Muscle layer of duodenum (tissue), 2 donors: Measurements from ENCODE around the gene PRRT1.
A peak's percentile ranks its signal among the peaks of the same experiment; 100 is the strongest.
"Not testable (repeated sequence)": the region's sequence is repeated elsewhere in the genome, so short reads cannot be mapped to it uniquely, and the experiment has no call there.

Experiments
- H3K27ac ChIP-seq: one replicate; pipeline ENCODE4 v1.7.0; 2013; ENCODE audit warnings: mild to moderate bottlenecking, low read length
- H3K27me3 ChIP-seq: one replicate; pipeline ENCODE4 v1.7.0; 2013; ENCODE audit warnings: low read depth, mild to moderate bottlenecking, control low read depth, low read length
- H3K36me3 ChIP-seq, 2 donors: one replicate each; pipeline ENCODE4 v1.7.0; 2013; ENCODE audit warnings: low read length in 2 of 2, control low read depth in 1 of 2, mild to moderate bottlenecking in 1 of 2; ENCODE audit not compliant: insufficient read depth in 2 of 2, control insufficient read depth in 1 of 2
- H3K4me1 ChIP-seq, 2 donors: one replicate each; pipeline ENCODE4 v1.7.0; 2013; ENCODE audit warnings: low read length in 2 of 2, mild to moderate bottlenecking in 2 of 2, control low read depth in 1 of 2, moderate library complexity in 1 of 2; ENCODE audit not compliant: insufficient read depth in 2 of 2, control insufficient read depth in 1 of 2
- H3K4me3 ChIP-seq, 2 donors: one replicate each; pipeline ENCODE4 v1.7.0; 2013; ENCODE audit warnings: low read length in 2 of 2, low read depth in 1 of 2, mild to moderate bottlenecking in 1 of 2
- H3K9me3 ChIP-seq, 2 donors: one replicate each; pipeline ENCODE4 v1.7.0; 2013; ENCODE audit warnings: low read length in 2 of 2, control low read depth in 1 of 2, mild to moderate bottlenecking in 1 of 2; ENCODE audit not compliant: control insufficient read depth in 1 of 2
- donor health status: healthy.

The PRRT1 gene

DNA sequence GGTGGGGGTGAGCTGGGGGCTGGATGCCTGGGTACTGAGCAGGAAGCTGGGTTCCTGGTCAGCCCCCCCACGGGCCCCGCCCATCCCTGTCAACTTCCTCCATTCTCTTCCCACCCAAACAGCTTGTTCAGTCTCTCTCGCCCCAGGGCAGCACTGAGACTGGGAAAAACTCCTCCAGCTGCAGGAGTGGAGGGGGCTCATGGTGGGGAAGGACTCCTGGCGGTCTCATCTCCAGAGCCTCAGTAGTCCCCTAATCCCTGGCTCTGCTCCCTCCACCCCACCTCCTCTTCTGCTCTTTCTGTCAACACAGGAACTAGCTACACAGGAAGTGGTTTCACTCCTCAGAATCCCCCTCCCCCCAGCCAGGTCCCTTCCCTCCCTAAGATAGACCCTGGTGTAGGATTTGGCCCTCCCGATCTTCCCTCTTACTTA lies 40.9 kb upstream of the PRRT1 start, which contains the start of gene GPSM3:
Gene GPSM3 (minus strand): TSS at position 36 of the 432 bp plus-strand sequence. CDS start 130 bp downstream, outside the sequence.
- peaks cover 23 to 27% of the 10 kb centered on the region in 2 donors for H3K4me1 ChIP-seq

DNA sequence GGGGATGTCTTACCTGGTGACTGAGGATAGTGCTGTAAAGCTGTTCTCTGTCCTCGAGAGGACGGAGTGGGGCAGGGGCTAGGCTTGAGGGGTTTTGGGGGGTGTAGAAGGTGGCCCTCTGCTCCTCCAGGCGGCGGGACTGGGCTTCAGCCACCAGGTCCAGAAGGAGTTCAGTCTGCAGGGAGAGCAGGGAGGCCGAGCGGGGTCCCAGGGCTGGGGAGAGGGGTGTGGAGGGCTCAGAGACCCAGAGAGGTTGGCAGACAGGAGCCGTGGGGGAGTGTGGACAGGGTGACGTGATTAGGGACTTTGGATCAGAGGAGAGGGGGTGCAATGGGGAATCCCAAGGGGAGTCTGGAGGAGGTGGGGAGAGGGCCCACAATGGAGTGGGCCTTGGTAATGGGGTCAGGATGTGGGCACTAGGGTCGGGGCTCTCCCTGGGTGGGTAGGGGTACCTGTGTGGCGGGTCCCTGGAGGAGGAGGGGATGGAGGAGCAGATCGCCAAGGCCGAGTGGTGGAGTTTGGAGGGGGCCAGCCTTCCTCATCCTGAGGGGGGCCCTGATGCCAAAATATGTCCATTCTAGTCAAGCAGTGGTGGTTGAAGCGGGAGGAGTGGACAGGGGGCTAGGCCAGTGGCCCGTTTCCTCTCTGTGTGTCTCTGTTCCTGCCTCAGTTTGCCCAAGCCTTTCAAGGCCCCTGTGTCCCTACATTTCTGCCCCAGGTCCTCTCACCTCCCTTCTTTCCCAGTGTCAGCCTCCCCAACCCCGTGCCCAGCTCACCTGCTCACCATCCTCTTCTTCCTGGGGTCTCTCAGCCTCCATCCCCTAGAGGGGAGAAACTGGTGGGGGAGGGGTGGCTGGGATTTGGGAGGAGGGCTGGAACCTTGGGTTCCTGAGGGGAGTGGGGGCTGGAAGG lies 40.2 kb upstream of the PRRT1 start:
- Histone ChIP-seq H3K4me1 (peaks cover 18 to 34% of the 10 kb centered on the region in 2 donors), H3K27ac (peak overlapping the region; percentile 96), H3K27me3 (no peaks in the 10 kb centered on the region), H3K36me3 (peaks cover 7 to 18% of the 10 kb centered on the region in 2 donors), H3K4me3 (peak overlapping the region; percentile 43 to 81), H3K9me3 (no peaks in the 10 kb centered on the region)

More for the DNA sequence above, 40.9 kb upstream of the PRRT1 start, which contains the start of gene GPSM3:
- H3K36me3 ChIP-seq, result peaks cover under 1 to 12% of the 10 kb centered on the region in 2 donors
- H3K27me3 ChIP-seq, result no peaks in the 10 kb centered on the region
- peak within 1 kb of the TSS; percentile 96 for H3K27ac ChIP-seq
- peak within 1 kb of the TSS; percentile 43 to 81 for H3K4me3 ChIP-seq
- H3K9me3 ChIP-seq, result no peaks in the 10 kb centered on the region

DNA sequence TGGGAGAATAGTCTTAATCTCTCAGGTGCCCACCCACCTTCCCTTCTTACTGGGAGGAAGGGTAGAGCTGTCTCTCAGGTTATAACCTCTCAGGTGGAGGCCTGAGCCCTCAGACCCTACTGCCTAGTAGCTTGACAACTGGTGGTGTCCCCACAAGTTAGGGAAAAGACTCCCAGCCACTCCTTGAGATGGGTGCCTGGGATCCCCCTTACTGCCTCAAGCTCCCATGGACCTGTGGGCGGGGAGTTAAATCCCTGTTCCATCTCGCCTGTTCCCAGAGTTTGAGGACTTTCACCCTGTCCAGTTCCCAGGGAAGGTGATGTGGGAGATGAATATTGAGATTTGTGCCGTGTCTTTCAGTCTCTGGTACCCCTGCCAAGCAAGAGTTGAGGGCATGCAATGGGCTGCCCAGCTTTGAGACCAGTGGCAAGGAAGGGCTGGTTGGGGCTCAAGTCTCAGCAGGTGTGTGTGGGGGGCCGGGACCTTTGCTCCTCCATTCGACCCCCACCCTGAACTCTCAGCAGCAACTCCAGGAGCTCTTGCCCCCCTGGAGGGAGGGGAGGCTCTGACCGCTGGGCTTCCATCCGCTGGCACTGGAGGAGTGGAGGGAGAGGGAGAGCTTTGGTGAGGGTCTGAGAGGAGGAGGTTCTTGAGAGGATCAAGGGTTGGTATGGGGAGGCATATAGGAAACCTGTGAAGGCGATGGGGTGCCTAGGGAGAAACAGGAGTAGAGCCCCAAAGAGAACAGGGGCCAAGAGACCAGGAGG lies 39.4 kb upstream of the PRRT1 start:
- H3K4me3 ChIP-seq, result peak overlapping the region; percentile 50 to 81
- no peaks in the 10 kb centered on the region for H3K9me3 ChIP-seq
- H3K4me1 ChIP-seq, result peaks cover 16 to 40% of the 10 kb centered on the region in 2 donors
- peak overlapping the region; percentile 96 for H3K27ac ChIP-seq
- no peaks in the 10 kb centered on the region for H3K27me3 ChIP-seq
- H3K36me3 ChIP-seq, result peaks cover 16 to 21% of the 10 kb centered on the region in 2 donors

DNA sequence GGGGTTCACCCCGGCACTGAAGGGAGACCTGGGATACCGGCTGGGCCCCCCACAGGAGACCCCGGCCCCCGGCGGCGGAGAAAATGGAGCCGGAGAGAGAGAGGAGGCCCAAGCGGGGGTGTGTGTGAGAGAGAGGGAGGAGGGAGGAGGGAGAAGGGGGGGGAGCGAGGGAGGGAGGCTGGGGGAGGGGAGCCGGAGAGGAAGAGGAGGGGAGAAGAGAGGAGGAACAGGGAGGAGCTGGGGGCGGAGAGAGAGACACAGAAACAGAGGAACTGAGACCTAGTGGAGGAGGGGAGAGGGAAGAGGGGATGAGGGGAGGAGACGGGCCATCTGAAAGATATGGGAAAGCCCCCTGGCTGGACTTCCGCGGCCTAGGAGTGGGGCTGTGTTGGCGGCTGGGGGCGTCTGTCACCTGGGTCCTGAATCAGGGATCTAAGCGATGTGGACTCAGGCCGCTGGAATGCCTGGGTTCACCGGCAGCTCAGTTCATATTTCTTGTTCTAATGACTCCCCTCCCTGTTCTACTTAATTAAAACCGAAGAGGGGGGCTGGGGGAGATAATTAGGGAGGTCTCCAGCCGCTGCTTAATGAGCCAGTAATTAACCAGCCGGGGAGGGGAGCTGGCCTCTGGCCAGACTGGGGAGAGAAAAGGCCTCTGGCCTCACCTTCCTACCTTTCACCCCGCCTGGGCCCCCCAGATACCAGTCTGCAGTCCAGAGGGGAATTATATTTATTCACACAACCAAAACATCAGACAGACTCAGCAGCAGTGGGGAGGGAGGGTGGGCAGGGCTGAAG lies 38.5 kb upstream of the PRRT1 start, which contains the start of gene PBX2:
Gene PBX2 (minus strand): TSS at position 149 of the 798 bp plus-strand sequence. CDS start 287 bp downstream, outside the sequence.
- Histone ChIP-seq H3K9me3 (no peaks in the 10 kb centered on the region), H3K27me3 (no peaks in the 10 kb centered on the region), H3K36me3 (peaks cover 16 to 18% of the 10 kb centered on the region in 2 donors), H3K27ac (peak within 1 kb of the TSS; percentile 96), H3K4me1 (peaks cover 16 to 42% of the 10 kb centered on the region in 2 donors), H3K4me3 (peak within 1 kb of the TSS; percentile 80 to 81)

DNA sequence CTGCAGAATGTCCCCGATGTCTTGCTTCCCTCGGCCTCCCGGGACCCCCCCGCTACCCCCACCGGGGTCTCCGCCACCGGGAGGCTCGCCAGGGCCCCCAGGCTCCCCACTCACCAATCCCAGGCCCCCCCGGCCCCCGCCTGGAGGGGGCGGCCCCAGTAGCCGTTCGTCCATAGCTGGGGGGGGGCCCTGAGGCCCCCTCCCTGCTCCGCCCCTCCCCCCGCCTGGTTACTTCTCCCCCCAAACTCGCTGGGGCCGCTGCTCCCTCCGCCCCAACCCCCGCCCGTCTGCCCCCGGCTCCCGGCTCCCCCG lies 38.0 kb upstream of the PRRT1 start:
- peaks cover 16 to 18% of the 10 kb centered on the region in 2 donors for H3K36me3 ChIP-seq
- peaks cover 13 to 37% of the 10 kb centered on the region in 2 donors for H3K4me1 ChIP-seq
- H3K9me3 ChIP-seq, result no peaks in the 10 kb centered on the region
- peak overlapping the region; percentile 94 for H3K27ac ChIP-seq
- peak overlapping the region; percentile 80 to 81 for H3K4me3 ChIP-seq
- H3K27me3 ChIP-seq, result no peaks in the 10 kb centered on the region

DNA sequence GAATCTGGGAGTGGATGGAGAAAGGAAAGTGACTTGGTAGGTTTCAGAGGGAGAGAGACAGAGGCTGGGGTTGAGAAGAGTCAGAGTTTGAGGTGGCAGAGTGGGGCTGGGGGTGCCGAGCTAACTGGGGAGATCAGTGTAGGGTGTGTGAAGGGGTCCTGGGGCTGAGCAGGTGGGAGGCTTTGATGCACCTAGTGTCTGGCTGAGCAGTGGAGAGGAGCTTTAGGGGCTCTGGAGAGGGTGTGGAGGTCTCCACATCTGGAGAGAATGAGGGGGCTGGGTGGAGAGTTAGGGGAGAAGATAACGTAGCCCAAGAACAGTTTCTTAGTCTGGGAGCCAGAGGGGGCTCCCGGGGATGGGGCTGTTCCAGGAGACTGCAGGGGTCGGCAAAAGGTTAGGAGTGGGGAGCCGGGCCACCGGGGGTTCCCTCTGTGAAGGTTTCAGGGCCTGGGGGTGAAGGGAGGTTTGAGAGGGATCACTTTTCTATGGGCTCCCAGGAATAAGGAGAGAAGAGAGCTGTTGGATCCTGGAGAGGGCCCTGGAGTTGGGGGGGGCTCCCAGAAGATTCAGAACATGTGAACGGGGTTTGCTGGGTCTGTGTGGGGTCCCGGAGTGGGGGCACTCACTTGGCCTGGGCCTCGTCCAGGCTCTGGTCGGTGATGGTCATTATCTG lies 37.5 kb upstream of the PRRT1 start:
- no peaks in the 10 kb centered on the region for H3K9me3 ChIP-seq
- peaks cover 16 to 20% of the 10 kb centered on the region in 2 donors for H3K36me3 ChIP-seq
- H3K4me3 ChIP-seq, result peak overlapping the region; percentile 80 to 81
- H3K27me3 ChIP-seq, result no peaks in the 10 kb centered on the region
- peak overlapping the region; percentile 94 for H3K27ac ChIP-seq
- H3K4me1 ChIP-seq, result peaks cover 12 to 35% of the 10 kb centered on the region in 2 donors

DNA sequence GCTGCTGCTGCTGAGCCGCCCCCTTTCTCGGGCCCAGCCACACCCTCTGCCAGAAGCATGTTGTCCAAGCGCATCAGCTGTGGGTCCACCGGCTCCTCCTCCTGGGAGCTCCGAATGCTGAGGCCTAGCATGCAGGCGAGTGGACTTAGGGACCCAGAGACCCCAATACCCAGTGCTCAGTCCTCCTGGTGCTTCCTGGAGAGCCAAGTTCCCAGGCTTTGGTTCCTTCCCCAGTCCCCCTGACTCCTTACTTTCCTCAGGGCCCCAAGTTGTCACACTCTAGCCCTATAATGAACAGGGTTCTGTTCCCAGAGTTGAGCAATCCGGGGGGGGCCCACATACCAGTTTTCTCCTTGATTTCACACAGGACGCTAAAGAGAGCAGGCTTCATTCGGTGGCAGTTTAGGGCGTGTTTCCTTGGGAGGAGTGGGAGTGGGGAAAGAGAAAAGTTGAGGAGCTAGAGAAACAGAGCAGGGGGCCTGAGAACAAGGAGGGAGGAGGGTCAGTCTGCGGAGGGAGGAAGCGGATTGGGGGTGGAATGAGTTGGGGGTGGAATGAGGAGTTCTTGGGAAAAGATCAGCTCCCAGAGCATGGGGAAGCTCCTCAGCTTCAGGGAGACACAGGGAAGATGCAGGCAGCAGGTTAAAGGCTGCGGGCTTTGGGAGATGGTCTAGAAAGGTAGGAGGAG lies 36.8 kb upstream of the PRRT1 start:
- H3K36me3 ChIP-seq, result peaks cover 20 to 27% of the 10 kb centered on the region in 2 donors
- no peaks in the 10 kb centered on the region for H3K9me3 ChIP-seq
- H3K27ac ChIP-seq, result peak overlapping the region; percentile 94
- no peaks in the 10 kb centered on the region for H3K27me3 ChIP-seq
- H3K4me3 ChIP-seq, result peak overlapping the region; percentile 80 to 81
- peaks cover 12 to 36% of the 10 kb centered on the region in 2 donors for H3K4me1 ChIP-seq

DNA sequence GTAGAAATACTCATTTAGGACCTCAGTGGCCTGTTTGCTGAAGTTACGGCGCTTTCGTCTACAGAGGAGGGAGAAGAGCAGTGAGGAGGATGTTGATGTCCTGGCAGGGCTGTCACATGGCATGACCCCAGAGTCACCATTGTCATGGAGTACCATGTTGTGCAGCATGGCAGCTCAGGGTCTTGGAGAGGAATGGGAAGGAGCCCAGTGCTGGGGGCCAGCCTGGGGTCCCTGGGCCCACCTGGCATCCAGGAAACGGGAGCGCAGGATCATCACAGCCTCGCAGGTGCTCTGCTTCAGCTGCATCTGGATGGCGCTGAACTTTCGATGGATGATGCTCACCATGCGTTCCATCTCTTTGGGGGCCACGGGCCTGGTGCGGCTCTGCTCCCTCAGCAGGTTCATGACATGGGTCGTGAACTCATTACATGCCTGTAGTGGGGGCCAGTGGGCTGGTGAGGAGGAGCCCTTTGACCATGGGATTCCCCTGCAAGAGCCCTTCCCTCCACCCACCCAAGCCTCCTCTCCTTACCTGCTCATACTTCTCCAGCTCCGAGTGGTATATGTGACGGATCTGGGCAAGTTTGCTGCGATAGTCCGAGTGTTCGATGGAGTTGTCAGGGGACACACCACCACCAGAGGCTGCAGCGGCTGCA lies 36.1 kb upstream of the PRRT1 start:
- H3K4me1 ChIP-seq, result peaks cover 11 to 36% of the 10 kb centered on the region in 2 donors
- H3K4me3 ChIP-seq, result peak overlapping the region; percentile 80 to 81

DNA sequence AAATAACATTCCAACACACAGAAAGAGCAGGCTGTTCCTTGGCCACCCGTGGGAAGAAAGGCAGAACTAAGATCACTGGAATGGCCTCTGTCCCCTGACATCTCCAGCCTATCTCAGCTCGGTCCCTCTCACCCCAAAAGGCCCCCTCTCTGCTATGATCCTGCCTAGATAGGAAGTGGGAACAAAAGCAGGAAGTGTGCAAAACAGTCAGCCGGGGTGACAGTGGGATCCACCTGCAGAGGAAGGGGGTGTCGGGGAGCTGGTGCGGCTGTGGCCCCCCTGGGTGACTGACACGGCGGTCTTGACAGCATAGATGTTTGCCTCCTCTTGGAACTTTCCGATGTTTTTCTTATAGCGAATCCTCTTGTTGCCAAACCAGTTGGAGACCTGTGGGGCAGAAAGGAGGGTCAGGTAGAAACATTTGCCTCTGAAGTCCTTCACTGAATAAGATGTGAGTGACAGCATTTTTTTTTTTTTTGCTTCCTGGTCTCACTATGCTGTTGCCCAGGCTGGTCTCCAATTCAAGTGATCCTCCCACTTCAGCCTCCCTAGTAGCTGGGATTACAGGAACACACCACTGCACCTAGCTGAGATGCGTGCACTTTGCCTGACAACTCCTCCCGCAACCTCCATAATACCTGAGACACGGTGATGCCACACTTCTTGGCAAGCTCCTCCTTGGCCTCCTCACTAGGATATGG lies 35.4 kb upstream of the PRRT1 start:
- Histone ChIP-seq H3K27me3 (no peaks in the 10 kb centered on the region), H3K9me3 (no peaks in the 10 kb centered on the region), H3K4me3 (peak overlapping the region in 1 of 2 donors; percentile 81), H3K27ac (peak overlapping the region; percentile 32), H3K36me3 (peaks cover 27 to 36% of the 10 kb centered on the region in 2 donors), H3K4me1 (peaks cover 7 to 42% of the 10 kb centered on the region in 2 donors)

More for the DNA sequence above, 36.1 kb upstream of the PRRT1 start:
- not testable (repeated sequence) for H3K27ac ChIP-seq, H3K27me3 ChIP-seq, H3K9me3 ChIP-seq
- H3K36me3 ChIP-seq, result peaks cover 21 to 30% of the 10 kb centered on the region in 2 donors
